ENCODE data around the gene HOXA13.

HOXA13 gene

GRCh38 chr7:27242555-27243339 lies 42.9 kb upstream of the HOXA13 start, which contains the start of gene EVX1:
TSS of gene EVX1 (plus strand) at chr7:27242802. CDS start at chr7:27243031, 229 bp downstream.
- H3K27ac ChIP-seq, result no peak within 1 kb of the TSS
- H3K27me3 ChIP-seq, result peaks cover 100% of the 10 kb centered on the region
- no peaks in the 10 kb centered on the region for H3K4me1 ChIP-seq (ENCODE audit: control insufficient read depth in 1 of 2, insufficient read depth in 1 of 2, low read depth in 1 of 2, low read length in 1 of 2)
- no peak within 1 kb of the TSS for H3K4me3 ChIP-seq (ENCODE audit: low read depth in 1 of 2, low read length in 1 of 2)
- no peak for TF ChIP-seq CTCF (IDR thresholded peaks at IDR 0.05)
- H3K36me3 ChIP-seq, result no peaks in the 10 kb centered on the region
- H3K9me3 ChIP-seq, result no peaks in the 10 kb centered on the region

GRCh38 chr7:27242154-27242553 lies 42.3 kb upstream of the HOXA13 start:
- peaks cover 100% of the 10 kb centered on the region for H3K27me3 ChIP-seq
- H3K4me1 ChIP-seq (ENCODE audit: control insufficient read depth in 1 of 2, insufficient read depth in 1 of 2, low read depth in 1 of 2, low read length in 1 of 2), result no peaks in the 10 kb centered on the region
- no peak overlapping the region for H3K27ac ChIP-seq
- no peak overlapping the region for H3K4me3 ChIP-seq (ENCODE audit: low read depth in 1 of 2, low read length in 1 of 2)
- H3K36me3 ChIP-seq, result no peaks in the 10 kb centered on the region
- no peaks in the 10 kb centered on the region for H3K9me3 ChIP-seq
- no peak for TF ChIP-seq CTCF (IDR thresholded peaks at IDR 0.05)

GRCh38 chr7:27241189-27242056 lies 41.5 kb upstream of the HOXA13 start:
- peaks cover 100% of the 10 kb centered on the region for H3K27me3 ChIP-seq
- H3K4me1 ChIP-seq (ENCODE audit: control insufficient read depth in 1 of 2, insufficient read depth in 1 of 2, low read depth in 1 of 2, low read length in 1 of 2), result no peaks in the 10 kb centered on the region
- H3K4me3 ChIP-seq (ENCODE audit: low read depth in 1 of 2, low read length in 1 of 2), result no peak overlapping the region
- no peak for TF ChIP-seq CTCF (IDR thresholded peaks at IDR 0.05)
- H3K9me3 ChIP-seq, result no peaks in the 10 kb centered on the region
- H3K27ac ChIP-seq, result no peak overlapping the region
- H3K36me3 ChIP-seq, result no peaks in the 10 kb centered on the region

DNA sequence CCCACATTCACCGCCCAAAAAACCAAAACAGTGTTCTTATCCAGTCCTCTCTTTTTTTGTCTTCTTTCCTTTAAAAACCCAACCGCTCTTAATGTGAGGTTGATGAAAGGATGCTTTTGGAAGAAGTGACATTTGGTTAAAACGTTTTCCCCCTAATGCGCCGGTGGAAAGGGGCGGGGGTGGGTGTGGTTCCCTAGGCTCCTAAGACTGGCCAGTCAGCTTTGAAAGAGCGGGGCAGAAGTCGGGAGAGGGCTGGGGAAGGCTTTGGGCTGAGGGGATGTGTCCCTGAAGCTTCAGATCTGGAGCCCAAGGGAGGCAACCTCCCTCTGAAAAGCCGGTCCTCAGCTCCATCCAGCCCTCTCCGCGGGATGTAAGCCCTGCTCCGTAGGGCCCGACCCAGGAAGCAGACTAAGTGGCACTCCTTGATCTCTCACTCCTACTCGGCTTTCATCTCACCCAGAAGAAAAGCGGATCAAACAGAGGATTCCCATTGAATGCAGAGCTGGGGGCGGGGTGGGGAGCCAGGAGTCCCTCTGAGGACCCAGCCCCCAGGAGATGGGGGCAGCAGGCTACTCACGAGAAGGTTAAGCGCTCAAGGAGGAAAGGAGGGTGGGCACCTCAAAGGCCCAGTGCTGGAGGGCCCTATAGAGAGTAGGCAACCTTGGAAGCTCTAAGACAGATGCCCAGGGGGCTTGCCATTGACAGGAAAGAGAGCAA lies 40.3 kb upstream of the HOXA13 start:
- Histone ChIP-seq H3K4me3 (ENCODE audit: low read depth in 1 of 2, low read length in 1 of 2) (no peak overlapping the region), H3K27ac (no peak overlapping the region), H3K36me3 (no peaks in the 10 kb centered on the region), H3K4me1 (ENCODE audit: control insufficient read depth in 1 of 2, insufficient read depth in 1 of 2, low read depth in 1 of 2, low read length in 1 of 2) (no peaks in the 10 kb centered on the region), H3K27me3 (peaks cover 100% of the 10 kb centered on the region), H3K9me3 (no peaks in the 10 kb centered on the region)
- no peak for TF ChIP-seq CTCF (IDR thresholded peaks at IDR 0.05)

DNA sequence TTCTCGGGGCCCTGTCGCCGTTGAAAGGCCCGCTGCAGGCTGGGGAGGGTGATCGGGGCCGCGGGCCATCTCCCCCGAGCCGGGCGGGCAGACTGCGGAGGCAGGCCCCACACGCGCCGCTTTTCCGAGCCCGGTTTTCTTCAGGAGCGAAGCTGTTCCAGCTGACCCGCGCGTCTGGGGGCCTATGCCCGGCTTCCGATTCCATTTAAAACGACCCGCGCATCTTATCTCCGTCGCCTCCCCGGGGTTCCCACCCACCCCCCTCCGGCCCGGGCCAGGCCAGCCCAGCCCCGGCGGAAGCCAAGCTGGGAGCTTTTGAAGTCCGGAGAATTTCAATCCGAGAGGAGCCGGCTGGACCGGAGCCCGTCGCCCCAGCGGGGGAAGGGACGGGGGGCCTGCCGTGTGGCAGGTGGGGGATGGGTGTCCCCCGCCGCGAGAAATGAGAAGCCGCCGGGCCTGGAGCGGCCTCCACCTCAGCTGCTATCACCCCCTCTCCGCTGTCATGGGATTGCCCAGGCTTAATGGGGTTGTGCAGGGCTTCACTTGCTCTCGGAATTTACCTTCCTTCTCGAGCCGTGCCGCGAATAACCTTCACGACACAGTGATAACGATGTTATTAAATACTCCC lies 39.6 kb upstream of the HOXA13 start:
- Histone ChIP-seq H3K36me3 (no peaks in the 10 kb centered on the region), H3K4me1 (ENCODE audit: control insufficient read depth in 1 of 2, insufficient read depth in 1 of 2, low read depth in 1 of 2, low read length in 1 of 2) (no peaks in the 10 kb centered on the region), H3K27me3 (peaks cover 100% of the 10 kb centered on the region), H3K4me3 (ENCODE audit: low read depth in 1 of 2, low read length in 1 of 2) (no peak overlapping the region), H3K27ac (no peak overlapping the region), H3K9me3 (no peaks in the 10 kb centered on the region)
- no peak for TF ChIP-seq CTCF (IDR thresholded peaks at IDR 0.05)
